Measurements from ENCODE around the gene ICAM3.

Gene ICAM3

GRCh38 chr19:10295305-10295846 lies 44.0 kb downstream of the ICAM3 start:
- Histone ChIP-seq H3K4ac (ENCODE audit: low read depth, low read length) (no peak overlapping the region), H3K14ac (ENCODE audit: low read length) (no peak overlapping the region), H3K27me3 (ENCODE audit: insufficient read depth, low read length) (peaks cover 64% of the 10 kb centered on the region), H3K27ac (ENCODE audit: low read depth, low read length) (no peak overlapping the region), H4K12ac (ENCODE audit: low read depth, low read length) (no peak overlapping the region), H3K4me2 (ENCODE audit: low read length) (peak overlapping the region; percentile 49), H3K9ac (ENCODE audit: low read length) (no peak overlapping the region), H4K8ac (ENCODE audit: low read depth, low read length) (no peak overlapping the region), H4K91ac (ENCODE audit: low read depth, low read length) (no peak overlapping the region), H2BK120ac (ENCODE audit: insufficient read depth, low read length, poor library complexity) (no peak overlapping the region), H3K36me3 (ENCODE audit: control insufficient read depth in 1 of 2, insufficient read depth in 2 of 2, low read length in 2 of 2) (no peaks in the 10 kb centered on the region), H3K18ac (ENCODE audit: low read length) (no peak overlapping the region), H3K79me2 (ENCODE audit: control insufficient read depth, insufficient read depth, low read length, poor library complexity) (no peaks in the 10 kb centered on the region), H2AFZ (ENCODE audit: insufficient read depth, low read length, poor library complexity) (no peak overlapping the region), H2BK5ac (ENCODE audit: low read depth, low read length, poor library complexity) (no peak overlapping the region), H3K23ac (ENCODE audit: low read length) (no peak overlapping the region), H3K4me1 (ENCODE audit: control insufficient read depth in 1 of 2, insufficient read depth in 2 of 2, low read length in 2 of 2) (peaks cover 9 to 28% of the 10 kb centered on the region in 2 experiments), H3K9me3 (ENCODE audit: insufficient read depth, low read depth, low read length) (peaks cover 37% of the 10 kb centered on the region), H3K79me1 (ENCODE audit: low read length) (no peaks in the 10 kb centered on the region), H2BK12ac (ENCODE audit: low read length) (no peak overlapping the region), H2AK5ac (ENCODE audit: low read length) (no peak overlapping the region), H3K4me3 (ENCODE audit: low read depth, low read length) (peak overlapping the region; percentile 37)
- WGBS (ENCODE audit: extremely low coverage, insufficient coverage, insufficient read length), result no CpG with 5 or more reads among the region's 48 CpGs
- peak in 1 of 2 donors; percentile 27 for DNase-seq

- no peak overlapping the region for H3K4me2 ChIP-seq (ENCODE audit: low read length)
- H3K79me1 ChIP-seq (ENCODE audit: low read length), result no peaks in the 10 kb centered on the region
- H3K4ac ChIP-seq (ENCODE audit: low read depth, low read length), result no peak overlapping the region
- WGBS (ENCODE audit: extremely low coverage, insufficient coverage, insufficient read length), result no CpG with 5 or more reads among the region's 25 CpGs
- no peak overlapping the region for H4K8ac ChIP-seq (ENCODE audit: low read depth, low read length)
- H2BK5ac ChIP-seq (ENCODE audit: low read depth, low read length, poor library complexity), result no peak overlapping the region
- peaks cover 40% of the 10 kb centered on the region for H3K9me3 ChIP-seq (ENCODE audit: insufficient read depth, low read depth, low read length)
- H2BK120ac ChIP-seq (ENCODE audit: insufficient read depth, low read length, poor library complexity), result no peak overlapping the region
- no peak overlapping the region for H4K91ac ChIP-seq (ENCODE audit: low read depth, low read length)
- no peak overlapping the region for H3K23ac ChIP-seq (ENCODE audit: low read length)
- H4K12ac ChIP-seq (ENCODE audit: low read depth, low read length), result no peak overlapping the region
- H3K18ac ChIP-seq (ENCODE audit: low read length), result no peak overlapping the region
- no peak overlapping the region for H3K9ac ChIP-seq (ENCODE audit: low read length)
- H3K27ac ChIP-seq (ENCODE audit: low read depth, low read length), result no peak overlapping the region
- no peak overlapping the region for H2AFZ ChIP-seq (ENCODE audit: insufficient read depth, low read length, poor library complexity)
- H3K4me3 ChIP-seq (ENCODE audit: low read depth, low read length), result no peak overlapping the region
- peaks cover 74% of the 10 kb centered on the region for H3K27me3 ChIP-seq (ENCODE audit: insufficient read depth, low read length)
- H2BK12ac ChIP-seq (ENCODE audit: low read length), result no peak overlapping the region
- H3K36me3 ChIP-seq (ENCODE audit: control insufficient read depth in 1 of 2, insufficient read depth in 2 of 2, low read length in 2 of 2), result no peaks in the 10 kb centered on the region
- H3K79me2 ChIP-seq (ENCODE audit: control insufficient read depth, insufficient read depth, low read length, poor library complexity), result no peaks in the 10 kb centered on the region
- peaks cover 9 to 31% of the 10 kb centered on the region in 2 experiments for H3K4me1 ChIP-seq (ENCODE audit: control insufficient read depth in 1 of 2, insufficient read depth in 2 of 2, low read length in 2 of 2)
- H3K14ac ChIP-seq (ENCODE audit: low read length), result no peak overlapping the region
- no peak for DNase-seq
- no peak overlapping the region for H2AK5ac ChIP-seq (ENCODE audit: low read length)
Observed at GRCh38 chr19:10294368-10294697, 45.1 kb downstream of the ICAM3 start.

GRCh38 chr19:10293637-10294367 lies 45.6 kb downstream of the ICAM3 start:
- no peak overlapping the region for H4K91ac ChIP-seq (ENCODE audit: low read depth, low read length)
- peaks cover 80% of the 10 kb centered on the region for H3K27me3 ChIP-seq (ENCODE audit: insufficient read depth, low read length)
- H2BK12ac ChIP-seq (ENCODE audit: low read length), result no peak overlapping the region
- no peak overlapping the region for H3K4me2 ChIP-seq (ENCODE audit: low read length)
- H4K8ac ChIP-seq (ENCODE audit: low read depth, low read length), result no peak overlapping the region
- no peak overlapping the region for H3K9ac ChIP-seq (ENCODE audit: low read length)
- no peak overlapping the region for H3K4ac ChIP-seq (ENCODE audit: low read depth, low read length)
- no peaks in the 10 kb centered on the region for H3K36me3 ChIP-seq (ENCODE audit: control insufficient read depth in 1 of 2, insufficient read depth in 2 of 2, low read length in 2 of 2)
- no CpG with 5 or more reads among the region's 49 CpGs for WGBS (ENCODE audit: extremely low coverage, insufficient coverage, insufficient read length)
- H4K12ac ChIP-seq (ENCODE audit: low read depth, low read length), result no peak overlapping the region
- H2AFZ ChIP-seq (ENCODE audit: insufficient read depth, low read length, poor library complexity), result no peak overlapping the region
- no peak overlapping the region for H2AK5ac ChIP-seq (ENCODE audit: low read length)
- H3K4me3 ChIP-seq (ENCODE audit: low read depth, low read length), result no peak overlapping the region
- no peak overlapping the region for H2BK5ac ChIP-seq (ENCODE audit: low read depth, low read length, poor library complexity)
- no peak for DNase-seq
- peaks cover 46% of the 10 kb centered on the region for H3K9me3 ChIP-seq (ENCODE audit: insufficient read depth, low read depth, low read length)
- no peak overlapping the region for H3K18ac ChIP-seq (ENCODE audit: low read length)
- H3K27ac ChIP-seq (ENCODE audit: low read depth, low read length), result no peak overlapping the region
- no peaks in the 10 kb centered on the region for H3K79me1 ChIP-seq (ENCODE audit: low read length)
- H3K4me1 ChIP-seq (ENCODE audit: control insufficient read depth in 1 of 2, insufficient read depth in 2 of 2, low read length in 2 of 2), result peaks cover 15 to 36% of the 10 kb centered on the region in 2 experiments
- H2BK120ac ChIP-seq (ENCODE audit: insufficient read depth, low read length, poor library complexity), result no peak overlapping the region
- H3K23ac ChIP-seq (ENCODE audit: low read length), result no peak overlapping the region
- H3K14ac ChIP-seq (ENCODE audit: low read length), result no peak overlapping the region
- H3K79me2 ChIP-seq (ENCODE audit: control insufficient read depth, insufficient read depth, low read length, poor library complexity), result no peaks in the 10 kb centered on the region

- no peaks in the 10 kb centered on the region for H3K79me2 ChIP-seq (ENCODE audit: control insufficient read depth, insufficient read depth, low read length, poor library complexity)
- peaks cover 47% of the 10 kb centered on the region for H3K9me3 ChIP-seq (ENCODE audit: insufficient read depth, low read depth, low read length)
- no peak overlapping the region for H3K9ac ChIP-seq (ENCODE audit: low read length)
- WGBS (ENCODE audit: extremely low coverage, insufficient coverage, insufficient read length), result no CpG with 5 or more reads among the region's 56 CpGs
- H3K4ac ChIP-seq (ENCODE audit: low read depth, low read length), result no peak overlapping the region
- no peak overlapping the region for H3K18ac ChIP-seq (ENCODE audit: low read length)
- no peak overlapping the region for H3K27ac ChIP-seq (ENCODE audit: low read depth, low read length)
- peaks cover 16 to 38% of the 10 kb centered on the region in 2 experiments for H3K4me1 ChIP-seq (ENCODE audit: control insufficient read depth in 1 of 2, insufficient read depth in 2 of 2, low read length in 2 of 2)
- no peak overlapping the region for H2BK5ac ChIP-seq (ENCODE audit: low read depth, low read length, poor library complexity)
- H3K79me1 ChIP-seq (ENCODE audit: low read length), result no peaks in the 10 kb centered on the region
- no peak overlapping the region for H2AFZ ChIP-seq (ENCODE audit: insufficient read depth, low read length, poor library complexity)
- H4K12ac ChIP-seq (ENCODE audit: low read depth, low read length), result no peak overlapping the region
- H2AK5ac ChIP-seq (ENCODE audit: low read length), result no peak overlapping the region
- DNase-seq, result peak in 1 of 2 donors; percentile 24
- H2BK120ac ChIP-seq (ENCODE audit: insufficient read depth, low read length, poor library complexity), result no peak overlapping the region
- peak overlapping the region; percentile 1 for H3K4me3 ChIP-seq (ENCODE audit: low read depth, low read length)
- H3K4me2 ChIP-seq (ENCODE audit: low read length), result peak overlapping the region; percentile 17
- H3K27me3 ChIP-seq (ENCODE audit: insufficient read depth, low read length), result peaks cover 87% of the 10 kb centered on the region
- H3K36me3 ChIP-seq (ENCODE audit: control insufficient read depth in 1 of 2, insufficient read depth in 2 of 2, low read length in 2 of 2), result no peaks in the 10 kb centered on the region
- H3K14ac ChIP-seq (ENCODE audit: low read length), result no peak overlapping the region
- no peak overlapping the region for H4K8ac ChIP-seq (ENCODE audit: low read depth, low read length)
- H2BK12ac ChIP-seq (ENCODE audit: low read length), result no peak overlapping the region
- no peak overlapping the region for H3K23ac ChIP-seq (ENCODE audit: low read length)
- H4K91ac ChIP-seq (ENCODE audit: low read depth, low read length), result no peak overlapping the region
Observed at GRCh38 chr19:10292789-10293636, 46.4 kb downstream of the ICAM3 start.

Data from trophoblast cell (in vitro differentiated cells and primary cell).